Choroid plexus epithelial cell (primary cell): Measurements from ENCODE around the gene MLXIP.

Experiments
- DNase-seq: peaks from one replicate; pipeline ENCODE4 v3.0.0-alpha.2; 2010; ENCODE audit warnings: low read depth
- H3K4me3 ChIP-seq: 2 replicates; pipeline ENCODE4 v1.5.1; 2011; ENCODE audit warnings: low read depth, mild to moderate bottlenecking, control low read depth, low read length, moderate library complexity
- CTCF ChIP-seq: conservative IDR thresholded peaks from 2 replicates; pipeline ENCODE4 v1.5.1; 2011; ENCODE audit warnings: low read depth, mild to moderate bottlenecking, control low read depth, inconsistent platforms, low read length, moderate library complexity

Gene MLXIP

DNA sequence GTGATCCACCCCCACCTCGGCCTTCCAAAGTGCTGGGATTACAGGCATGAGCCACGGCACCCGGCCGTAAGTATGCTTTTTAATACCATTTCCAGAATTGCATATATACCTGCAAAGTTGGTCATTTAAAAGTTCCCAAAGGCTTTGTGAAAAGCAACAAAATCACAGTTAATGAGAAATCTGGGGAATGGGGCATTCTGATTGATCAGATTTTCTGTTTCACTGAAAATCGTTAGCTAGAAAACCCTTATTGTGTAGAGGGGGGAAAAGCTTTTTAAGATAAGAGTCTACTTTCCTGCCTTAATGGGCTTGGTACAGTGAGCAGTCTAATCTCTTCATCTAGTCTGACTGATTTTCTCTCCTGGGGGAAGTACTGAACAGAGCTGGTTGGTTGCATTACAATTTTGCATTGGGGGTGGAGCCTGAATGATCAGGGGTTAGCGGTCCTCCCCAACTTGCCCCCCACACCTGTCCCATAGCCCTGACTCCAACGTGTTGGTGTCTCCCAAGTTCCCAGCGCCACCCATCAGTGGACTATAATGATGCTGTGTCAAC, 71.6 kb downstream of the MLXIP start:
- no peak for DNase-seq
- no peak overlapping the region for H3K4me3 ChIP-seq
- no peak for TF ChIP-seq CTCF

- no peak for DNase-seq
- H3K4me3 ChIP-seq = no peak overlapping the region
- TF ChIP-seq CTCF = no peak
Measured at GRCh38 chr12:122152754-122153153, 74.2 kb downstream of the MLXIP start.

DNA sequence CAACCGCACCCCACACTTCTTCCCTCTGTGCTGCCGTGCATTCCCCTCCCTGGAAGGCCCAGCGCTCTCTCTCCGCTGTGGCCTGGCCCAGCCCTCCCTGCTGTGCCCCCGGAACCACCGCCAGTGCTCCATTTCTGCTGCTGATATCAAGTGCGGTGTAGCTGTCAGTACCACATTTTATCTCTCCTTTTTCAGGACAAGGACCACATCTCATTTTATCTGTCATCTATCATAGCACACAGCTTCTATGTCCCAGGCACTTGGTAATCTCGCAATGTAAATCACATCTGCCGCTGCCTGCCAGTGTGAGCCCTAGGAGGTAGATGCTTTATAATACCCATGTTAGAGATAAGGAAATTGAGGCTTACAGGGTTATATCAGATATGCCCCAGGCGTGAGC, 77.1 kb downstream of the MLXIP start:
- DNase-seq = no peak
- no peak for TF ChIP-seq CTCF
- no peak overlapping the region for H3K4me3 ChIP-seq

GRCh38 chr12:122158700-122159285, 80.2 kb downstream of the MLXIP start:
- no peak overlapping the region for H3K4me3 ChIP-seq
- no peak for DNase-seq
- TF ChIP-seq CTCF = no peak

- DNase-seq = no peak
- no peak overlapping the region for H3K4me3 ChIP-seq
- no peak for TF ChIP-seq CTCF
Measured at GRCh38 chr12:122159882-122160281, 81.3 kb downstream of the MLXIP start.

DNA sequence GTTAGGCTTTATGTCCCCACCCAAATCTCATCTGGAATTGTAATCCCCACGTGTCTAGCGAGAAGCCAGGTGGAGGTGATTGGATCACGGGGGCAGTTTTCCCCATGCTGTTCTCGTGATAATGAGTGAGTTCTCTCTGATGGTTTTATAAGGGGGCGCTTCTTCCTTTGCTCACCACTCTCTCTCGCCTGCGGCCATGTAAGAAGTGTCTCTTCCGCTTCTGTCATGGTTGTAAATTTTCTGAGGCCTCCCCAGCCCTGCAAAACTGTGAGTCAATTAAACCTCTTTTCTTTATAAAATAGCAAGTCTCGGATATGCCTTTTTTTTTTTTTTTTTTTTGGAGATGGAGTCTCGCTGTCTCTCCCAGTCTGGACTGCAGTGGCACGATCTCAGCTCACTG, 82.2 kb downstream of the MLXIP start:
- no peak for TF ChIP-seq CTCF
- H3K4me3 ChIP-seq = no peak overlapping the region
- no peak for DNase-seq

DNA sequence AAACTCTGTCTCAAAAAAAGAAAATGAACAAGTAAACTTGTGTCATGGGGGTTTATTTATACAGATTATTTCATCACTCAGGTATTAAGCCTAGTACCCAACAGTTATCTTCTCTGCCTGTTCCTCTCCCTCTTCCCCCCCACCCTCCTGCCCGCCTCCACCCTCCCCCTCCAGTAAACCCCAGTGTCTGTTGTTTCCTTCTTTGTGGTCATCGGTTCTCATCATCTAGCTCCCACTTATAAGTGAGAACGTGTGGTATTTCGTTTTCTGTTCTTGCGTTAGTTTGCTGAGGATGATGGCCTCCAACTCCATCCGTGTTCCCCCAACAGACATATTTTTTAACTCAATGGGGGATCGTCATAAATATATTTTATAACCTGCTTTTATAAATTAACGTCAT, 83.1 kb downstream of the MLXIP start:
- no peak for TF ChIP-seq CTCF
- H3K4me3 ChIP-seq = no peak overlapping the region
- DNase-seq = no peak
